Activated gamma-delta T cell treated with Interleukin-2 at 50 U/mL for 16 hours (primary cell): Measurements from ENCODE around the gene LIN54.
"Not testable (repeated sequence)": the region's sequence is repeated elsewhere in the genome, so short reads cannot be mapped to it uniquely, and the experiment has no call there.

Experiments used
- DNase-seq: peaks from one replicate; pipeline ENCODE4 v3.0.0-alpha.2; 2020

LIN54 gene

GRCh38 chr4:83011689-83012199 lies 1.1 kb upstream of the LIN54 start:
- DNase-seq, result no peak

GRCh38 chr4:83010111-83010521 lies 507 bp downstream of the LIN54 start:
- DNase-seq, result no peak

- no peak for DNase-seq
Measured at GRCh38 chr4:83009529-83009928, 1.1 kb downstream of the LIN54 start.

GRCh38 chr4:83003044-83003791 lies 7.4 kb downstream of the LIN54 start:
- not testable (repeated sequence) for DNase-seq

GRCh38 chr4:83002329-83002728 lies 8.3 kb downstream of the LIN54 start:
- DNase-seq, result no peak

GRCh38 chr4:82998898-82999297 lies 11.7 kb downstream of the LIN54 start:
- DNase-seq, result no peak

GRCh38 chr4:82994834-82995233 lies 15.8 kb downstream of the LIN54 start:
- no peak for DNase-seq

GRCh38 chr4:82989575-82990429 lies 20.8 kb downstream of the LIN54 start:
- no peak for DNase-seq

GRCh38 chr4:82988323-82988832 lies 22.2 kb downstream of the LIN54 start:
- DNase-seq, result no peak

- DNase-seq, result not testable (repeated sequence)
Measured at GRCh38 chr4:82987519-82987918, 23.1 kb downstream of the LIN54 start.

GRCh38 chr4:82984459-82984858 lies 26.2 kb downstream of the LIN54 start:
- no peak for DNase-seq

GRCh38 chr4:82983444-82983843 lies 27.2 kb downstream of the LIN54 start:
- no peak for DNase-seq

- no peak for DNase-seq
Measured at GRCh38 chr4:82981138-82981537, 29.5 kb downstream of the LIN54 start.

GRCh38 chr4:82975792-82976191 lies 34.8 kb downstream of the LIN54 start:
- no peak for DNase-seq

GRCh38 chr4:82969414-82969813 lies 41.2 kb downstream of the LIN54 start:
- no peak for DNase-seq

- DNase-seq, result no peak
Measured at GRCh38 chr4:82968972-82969371, 41.7 kb downstream of the LIN54 start.

- DNase-seq, result no peak
Measured at GRCh38 chr4:82965763-82966162, 44.9 kb downstream of the LIN54 start.

- no peak for DNase-seq
Measured at GRCh38 chr4:82957045-82957444, 53.6 kb downstream of the LIN54 start.

- no peak for DNase-seq
Measured at GRCh38 chr4:82954212-82954611, 56.4 kb downstream of the LIN54 start.

- DNase-seq, result no peak
Measured at GRCh38 chr4:82951196-82951595, 59.4 kb downstream of the LIN54 start.

GRCh38 chr4:82948647-82949204 lies 61.9 kb downstream of the LIN54 start:
- no peak for DNase-seq

GRCh38 chr4:82947498-82947897 lies 63.1 kb downstream of the LIN54 start:
- DNase-seq, result no peak

GRCh38 chr4:82939414-82939813 lies 71.2 kb downstream of the LIN54 start:
- no peak for DNase-seq
